Measurements from ENCODE around the gene TMEM203. TPM values are rescaled to one million over a fixed set of nuclear protein-coding genes. Genes with fewer than 3 reads are reported as not detected.

The TMEM203 gene
- total RNA-seq: 31.6 TPM

GRCh38 chr9:137205126-137206069 is at the start of gene TMEM203, which contains the start of gene NDOR1:
Gene TMEM203, minus strand, starts transcription at chr9:137205648. Its CDS starts 234 bp downstream, at chr9:137205414.
Gene NDOR1, plus strand, starts transcription at chr9:137205700. Its CDS starts 78 bp downstream, at chr9:137205778.

GRCh38 chr9:137254624-137255447 is 49.4 kb upstream of the TMEM203 start, which contains the start of gene NELFB:
Gene NELFB, plus strand, starts transcription at chr9:137255327.

DNA sequence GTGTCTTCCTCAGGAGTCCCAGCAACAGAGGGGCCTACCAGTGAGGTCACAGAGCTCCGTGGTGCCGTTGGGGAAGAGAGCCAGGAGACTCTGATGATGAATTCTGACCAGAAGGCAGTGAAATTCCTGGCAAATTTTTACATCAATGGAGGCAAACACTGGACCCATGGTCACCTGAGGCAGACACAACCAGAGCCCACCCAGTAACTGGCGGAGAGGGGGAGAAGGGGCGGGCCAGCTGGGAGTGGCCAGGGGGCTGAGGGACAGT is 45.7 kb upstream of the TMEM203 start, which contains the start of gene STPG3:
Gene STPG3 (plus strand): TSS at position 93 of the 268 bp plus-strand sequence. CDS start 1 bp downstream, at position 94.

GRCh38 chr9:137240841-137241489 is 35.5 kb upstream of the TMEM203 start, which contains the start of gene TUBB4B:
Gene TUBB4B, plus strand, starts transcription at chr9:137241287. Its CDS starts 74 bp downstream, at chr9:137241361.

GRCh38 chr9:137230705-137231371 is 25.4 kb upstream of the TMEM203 start, which contains the start of gene SLC34A3:
Gene SLC34A3, plus strand, starts transcription at chr9:137230901. Its CDS starts 802 bp downstream, at chr9:137231703.

DNA sequence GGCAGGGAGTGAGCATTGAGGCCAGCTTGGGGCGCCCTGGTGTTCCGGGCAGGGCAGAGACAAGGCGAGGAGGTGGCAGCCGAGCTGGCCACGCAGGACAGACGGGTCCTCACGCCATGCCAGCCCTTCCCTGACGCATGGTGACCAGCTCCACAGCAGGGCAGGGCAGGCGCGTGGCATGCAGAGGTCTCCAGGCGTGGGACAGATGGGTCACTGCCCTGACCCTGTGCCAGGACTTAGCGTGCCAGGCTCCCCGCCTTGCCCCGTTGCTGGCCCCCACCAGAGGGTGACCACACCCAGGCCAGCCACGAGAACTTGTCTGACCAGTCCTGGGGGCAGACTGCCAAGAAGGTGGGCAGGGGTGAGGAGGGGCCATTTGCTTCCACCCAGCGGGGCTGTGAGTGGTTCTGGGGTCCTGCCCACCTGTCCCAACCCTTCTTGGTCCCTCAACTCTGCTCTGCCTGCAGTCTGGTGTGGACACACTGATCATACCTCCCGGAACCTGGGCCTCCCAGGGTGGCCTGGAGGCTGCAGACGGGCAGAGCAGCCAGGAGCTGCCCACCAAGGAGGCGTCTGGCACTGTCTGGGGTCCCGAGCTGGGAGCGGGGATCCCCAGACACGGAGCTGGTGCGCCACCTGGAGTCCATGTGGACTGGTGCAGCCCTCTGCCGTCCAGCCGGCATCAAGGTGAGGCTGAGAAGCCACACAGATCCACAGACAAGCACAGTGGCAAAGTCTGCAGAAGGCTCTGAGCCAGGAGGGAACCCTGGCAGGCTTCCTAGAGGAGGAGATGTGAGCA is 21.8 kb upstream of the TMEM203 start, which contains the start of gene RNF224:
Gene RNF224 (plus strand): TSS at position 449 of the 799 bp plus-strand sequence. CDS start 834 bp downstream, outside the sequence.

GRCh38 chr9:137224830-137225694 is 19.6 kb upstream of the TMEM203 start, which contains the start of gene CYSRT1:
Gene CYSRT1, plus strand, starts transcription at chr9:137225174. Its CDS starts 448 bp downstream, at chr9:137225622.

DNA sequence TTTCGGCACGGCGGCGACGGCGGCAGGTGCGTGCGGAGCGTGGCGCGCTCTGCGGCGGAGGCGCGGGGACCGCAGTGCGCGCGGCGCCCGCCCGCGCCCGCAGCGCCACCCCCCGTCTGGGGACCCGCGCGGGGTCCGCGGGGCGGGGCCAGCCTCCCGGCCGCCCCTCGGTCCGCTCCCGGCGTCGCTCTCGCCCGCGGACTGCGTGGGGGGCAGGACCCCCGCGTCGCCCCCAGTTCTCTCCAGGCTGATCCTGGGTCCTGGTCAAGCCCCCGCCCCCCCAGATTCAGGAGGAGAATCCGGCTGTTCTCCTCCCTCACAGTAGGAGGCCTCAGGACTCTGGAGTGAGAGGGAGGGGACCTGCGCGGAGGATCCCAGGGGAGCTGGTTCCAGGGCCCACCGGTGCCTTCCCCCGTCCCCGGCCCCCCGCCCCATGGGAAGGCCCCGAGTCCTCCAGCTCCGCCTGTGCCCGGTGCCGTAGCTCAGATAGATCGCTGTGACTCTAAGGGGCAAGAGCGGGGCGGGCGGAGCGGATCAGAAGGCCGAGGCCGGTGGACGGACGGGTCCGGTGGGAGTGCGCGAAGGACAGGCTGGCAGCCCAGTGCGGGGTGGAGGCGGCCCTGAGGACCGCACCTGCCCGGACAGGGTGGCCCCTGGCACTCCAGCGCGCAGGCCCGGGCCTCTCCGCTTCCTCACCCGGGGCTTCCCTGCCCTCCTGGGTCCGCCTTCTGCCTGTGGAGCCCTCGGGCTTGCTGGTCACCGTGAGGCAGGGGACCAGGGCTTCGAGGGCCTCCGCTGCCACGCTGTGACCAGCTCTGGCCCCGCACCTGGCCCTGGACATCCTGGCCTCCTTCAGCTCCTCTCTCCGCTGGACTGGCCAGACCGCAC is 17.0 kb upstream of the TMEM203 start, which contains the start of gene RNF208:
Gene RNF208 (minus strand): TSS at position 51 of the 888 bp plus-strand sequence. CDS start 1,028 bp downstream, outside the sequence.

GRCh38 chr9:137200311-137201204 is 4.9 kb downstream of the TMEM203 start, which contains the start of gene TPRN:
Gene TPRN, minus strand, starts transcription at chr9:137200741. Its CDS starts 30 bp downstream, at chr9:137200711.

DNA sequence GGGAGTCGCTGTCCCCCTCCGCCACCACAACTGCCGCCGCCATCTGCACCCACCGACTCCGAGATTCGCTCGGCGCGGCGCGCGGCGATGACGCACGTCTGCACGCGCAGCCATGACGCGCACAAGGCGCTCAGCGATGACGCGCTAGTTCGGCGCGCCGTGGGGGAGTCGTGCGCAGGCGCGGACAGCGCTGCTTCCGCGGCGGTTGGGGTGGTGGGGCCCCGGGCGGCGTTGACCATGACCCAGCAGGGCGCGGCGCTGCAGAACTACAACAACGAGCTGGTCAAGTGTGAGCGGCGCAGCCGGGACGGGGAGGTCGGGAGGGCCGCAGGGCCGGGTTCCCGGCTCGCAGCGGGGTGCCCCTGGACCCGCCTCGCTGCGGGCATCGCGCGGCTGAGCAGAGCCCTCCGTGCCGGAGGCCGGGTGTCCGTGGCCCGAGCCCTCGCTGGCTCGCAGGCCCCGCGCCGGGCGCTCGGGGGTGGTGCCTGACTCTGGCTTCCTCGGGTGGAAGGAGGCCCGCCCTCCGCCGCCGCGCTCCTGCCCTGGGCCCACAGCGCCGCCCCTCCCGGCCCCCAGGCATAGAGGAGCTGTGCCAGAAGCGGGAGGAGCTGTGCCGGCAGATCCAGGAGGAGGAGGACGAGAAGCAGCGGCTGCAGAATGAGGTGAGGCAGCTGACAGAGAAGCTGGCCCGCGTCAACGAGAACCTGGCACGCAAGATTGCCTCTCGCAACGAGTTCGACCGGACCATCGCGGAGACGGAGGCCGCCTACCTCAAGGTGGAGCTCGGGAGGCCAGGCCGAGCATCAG is 16.8 kb downstream of the TMEM203 start, which contains the start of the genes ANAPC2 and SSNA1:
Gene ANAPC2 (minus strand): TSS at position 71 of the 807 bp plus-strand sequence. CDS start 28 bp downstream, at position 43.
Gene SSNA1 (plus strand): TSS at position 187 of the 807 bp plus-strand sequence. CDS start 51 bp downstream, at position 238.

GRCh38 chr9:137169896-137170358 is 35.5 kb downstream of the TMEM203 start, which contains the start of gene LRRC26:
Gene LRRC26, minus strand, starts transcription at chr9:137170051. Its CDS starts 108 bp downstream, at chr9:137169943.

Data from parietal lobe (tissue), 1 donor.